ENCODE results near the gene SPACA4.

- TF ChIP-seq SNAI2 (CRISPR knock-in tag; IDR thresholded peaks at IDR 0.05), result no peak
- TF ChIP-seq CSRNP3 (CRISPR knock-in tag; IDR thresholded peaks at IDR 0.05), result no peak
Observed at GRCh38 chr19:48588670-48589401, 17.7 kb upstream of the SPACA4 start.

Measured in SK-N-SH treated with all-trans-retinoic acid at 6 μM for 48 hours (cell line).